GM19324 (cell line): ENCODE measurements around the gene FNIP2.
A peak's percentile ranks its signal among the peaks of the same experiment; 100 is the strongest.
"Not testable (repeated sequence)": the region's sequence is repeated elsewhere in the genome, so short reads cannot be mapped to it uniquely, and the experiment has no call there.

Source experiments
- ATAC-seq: cut with Tn5 transposase; IDR thresholded peaks from one replicate; pipeline ENCODE4 v1.9.1; 2021; ENCODE audit warnings: mild to moderate bottlenecking, moderate library complexity; ENCODE audit not compliant: unreplicated experiment, low FRiP score

Gene FNIP2

DNA sequence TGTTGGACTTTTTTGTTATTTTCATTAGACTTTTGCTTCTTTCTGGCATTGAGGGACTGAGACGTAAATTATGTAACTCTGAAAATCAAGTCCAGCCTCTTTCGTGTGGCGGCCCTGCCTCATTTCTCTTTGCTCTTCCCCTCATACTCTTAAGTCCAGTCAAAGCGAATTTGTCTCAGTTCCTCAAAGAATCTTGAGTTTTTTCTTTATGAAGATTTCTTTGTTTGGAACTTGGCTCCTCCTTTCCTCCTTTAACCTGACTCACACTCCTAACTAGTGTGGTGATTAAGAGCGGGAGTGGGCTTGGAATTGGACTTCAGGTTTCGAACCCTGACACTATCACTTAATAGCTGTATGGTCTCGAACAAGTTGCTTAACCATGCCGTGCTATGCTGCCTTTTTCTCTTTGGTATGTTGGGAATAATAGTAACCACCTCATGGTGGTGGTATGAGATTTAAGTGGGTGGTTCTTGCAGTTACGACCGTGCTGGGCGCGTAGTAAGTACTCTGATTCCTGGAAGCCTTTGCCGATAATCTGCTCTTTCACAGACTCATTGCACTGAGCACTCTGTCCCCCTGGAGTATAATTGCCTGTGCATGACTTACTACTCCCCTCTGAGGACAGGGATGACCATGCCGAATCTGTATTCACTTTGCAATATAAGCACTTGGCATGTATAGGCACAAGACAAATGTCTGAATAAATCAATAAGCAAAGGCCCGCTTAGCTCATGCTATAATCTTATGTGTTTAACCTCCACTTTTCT, 19.1 kb downstream of the FNIP2 start:
- no peak for ATAC-seq

DNA sequence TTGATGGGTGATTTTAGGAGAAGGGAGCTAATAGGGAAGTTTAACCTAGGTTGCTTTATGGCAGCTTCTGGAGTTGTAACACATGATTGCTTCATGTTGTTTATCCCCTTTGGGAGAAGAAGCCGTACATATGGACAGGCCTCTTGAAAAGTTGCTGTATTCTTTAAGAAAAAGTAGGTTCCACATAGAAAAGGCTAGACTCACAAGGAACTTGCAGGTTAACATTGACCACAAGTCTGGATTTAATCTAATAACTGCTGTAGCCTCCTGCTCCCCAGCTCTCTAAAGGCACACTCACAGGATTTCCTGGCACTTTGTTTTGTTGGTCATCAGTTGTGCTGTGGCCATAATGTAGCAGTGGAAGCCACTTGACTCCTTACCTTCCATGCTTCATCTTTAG, 19.7 kb downstream of the FNIP2 start:
- ATAC-seq = no peak

DNA sequence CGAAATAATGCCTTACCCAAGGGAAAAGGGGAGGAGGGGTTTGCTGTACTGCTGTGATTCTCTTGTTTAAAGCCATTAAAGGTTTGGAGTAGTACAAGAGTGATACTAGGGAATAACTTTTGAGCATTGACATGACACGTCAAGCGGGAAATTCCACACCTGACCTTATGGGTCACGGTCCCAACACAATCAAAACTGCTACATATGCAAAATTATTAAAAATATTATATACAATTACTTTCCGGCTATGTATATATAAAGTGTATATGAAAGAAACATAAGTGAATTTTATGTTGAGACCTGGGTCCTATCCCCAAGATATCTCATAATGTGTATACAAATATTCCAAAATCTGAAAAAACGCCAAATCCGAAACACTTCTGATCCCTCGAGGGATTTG, 21.0 kb downstream of the FNIP2 start:
- ATAC-seq = no peak

DNA sequence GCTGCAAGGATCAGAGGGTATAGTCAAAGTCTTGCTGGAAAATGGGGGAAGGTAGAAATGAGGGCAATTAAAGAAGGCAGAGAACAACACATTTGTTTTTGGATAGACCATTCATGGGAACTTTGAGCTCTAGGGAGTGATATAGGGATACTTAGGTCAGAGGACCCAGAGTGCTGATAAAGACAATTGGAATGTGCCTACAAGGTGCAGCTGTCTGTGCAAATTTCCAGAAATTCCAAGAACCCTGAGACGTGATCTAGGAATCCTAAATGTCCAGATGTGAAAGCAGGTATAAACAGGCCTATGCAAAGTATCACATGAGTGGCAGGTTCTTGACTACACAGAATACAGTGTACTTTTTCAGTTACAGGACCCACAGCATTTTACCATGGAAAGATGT, 24.2 kb downstream of the FNIP2 start:
- ATAC-seq = no peak

- not testable (repeated sequence) for ATAC-seq
Measured at GRCh38 chr4:158793430-158793829, 24.6 kb downstream of the FNIP2 start.

DNA sequence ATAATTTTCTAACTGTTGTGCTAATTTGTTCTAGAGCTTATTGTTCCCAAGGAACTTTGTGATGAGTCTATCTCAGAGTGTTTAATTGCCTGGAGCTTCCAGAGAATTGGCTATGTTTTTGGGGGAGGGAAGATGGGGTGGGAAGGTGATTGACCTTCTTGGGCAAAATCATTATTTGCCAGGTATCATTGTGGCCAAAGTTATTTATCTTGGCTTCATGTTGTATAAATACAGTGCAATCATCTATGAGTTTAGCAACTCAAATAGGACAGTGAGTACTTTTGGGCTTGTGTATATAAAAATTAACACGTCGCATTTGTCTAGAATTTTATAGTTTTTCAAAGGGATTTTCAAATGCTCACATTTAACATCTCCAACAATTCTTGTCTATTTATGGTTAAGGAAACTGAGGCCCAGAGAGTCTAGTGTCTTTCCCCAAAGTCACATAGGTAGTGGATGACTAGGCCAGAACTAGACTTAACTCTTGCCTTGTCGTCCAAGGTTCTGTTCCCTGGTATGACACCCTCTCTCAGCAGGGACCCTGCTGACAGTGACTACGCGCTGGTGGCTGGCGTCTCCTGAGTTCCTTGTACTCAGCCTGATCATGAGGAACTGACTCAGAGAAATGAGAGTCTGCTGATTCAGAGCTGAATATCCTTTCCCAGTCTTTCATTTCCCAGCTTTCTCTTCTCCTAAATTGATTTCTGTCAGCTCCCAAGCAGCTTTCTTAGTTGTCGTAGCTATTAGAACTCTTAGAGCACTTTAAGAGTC, 27.7 kb downstream of the FNIP2 start:
- ATAC-seq = no peak

GRCh38 chr4:158798062-158798461, 29.2 kb downstream of the FNIP2 start:
- ATAC-seq = no peak

DNA sequence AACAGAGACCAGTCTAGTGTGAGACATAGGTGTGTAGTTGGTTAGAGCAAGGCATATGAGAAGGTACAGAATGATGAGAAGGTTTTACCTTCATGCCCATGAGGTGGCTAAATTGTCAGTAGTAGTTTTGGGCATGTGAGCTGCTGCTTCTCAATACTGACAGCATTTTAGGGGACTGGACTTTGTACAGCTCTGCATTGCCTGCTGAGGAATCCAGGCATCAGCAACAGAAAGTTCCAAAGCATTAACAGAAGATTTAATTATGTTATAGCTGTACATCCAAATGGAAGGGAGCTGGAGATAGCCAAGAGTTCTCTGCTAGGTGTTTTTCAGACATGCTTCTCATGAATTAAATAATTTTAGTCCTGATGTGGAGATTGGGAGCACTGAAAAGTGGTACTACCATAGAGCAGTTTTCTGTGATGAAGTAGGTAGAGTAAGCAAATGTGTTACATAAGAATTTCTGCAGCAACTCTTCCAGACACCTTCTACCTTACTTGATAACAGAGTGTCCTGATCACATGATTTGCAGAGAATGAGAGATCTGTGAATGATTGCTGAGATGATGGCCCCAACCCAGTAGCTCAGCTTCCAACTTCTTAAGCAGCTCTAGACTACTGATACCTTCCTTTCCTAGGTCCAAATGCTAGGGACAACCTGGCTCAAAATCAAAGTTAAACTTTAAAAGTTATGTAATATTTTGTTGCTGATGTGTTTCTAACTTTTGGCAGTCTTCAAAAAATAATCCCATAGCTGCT, 30.4 kb downstream of the FNIP2 start:
- no peak for ATAC-seq

- ATAC-seq = no peak
Measured at GRCh38 chr4:158799856-158800255, 31.0 kb downstream of the FNIP2 start.

DNA sequence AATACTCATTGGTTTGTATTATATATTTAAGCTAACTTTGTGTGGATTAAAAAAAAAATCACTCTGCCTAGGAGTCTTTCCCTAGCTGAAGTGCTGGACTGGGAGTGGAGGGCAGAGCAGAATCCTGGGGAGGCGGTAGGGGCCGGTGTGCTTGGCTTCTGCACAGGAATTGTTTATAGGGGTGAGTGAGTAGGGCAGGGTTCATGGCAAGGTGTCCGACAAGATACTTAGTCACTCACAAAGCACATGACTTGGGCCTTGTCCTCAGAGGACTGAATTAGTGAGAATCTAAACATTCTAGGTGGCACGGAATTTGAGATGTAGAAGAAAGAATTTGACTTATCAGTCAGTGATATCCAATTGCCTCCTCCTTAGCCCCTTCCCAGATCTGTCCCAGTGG, 32.2 kb downstream of the FNIP2 start:
- ATAC-seq = no peak

DNA sequence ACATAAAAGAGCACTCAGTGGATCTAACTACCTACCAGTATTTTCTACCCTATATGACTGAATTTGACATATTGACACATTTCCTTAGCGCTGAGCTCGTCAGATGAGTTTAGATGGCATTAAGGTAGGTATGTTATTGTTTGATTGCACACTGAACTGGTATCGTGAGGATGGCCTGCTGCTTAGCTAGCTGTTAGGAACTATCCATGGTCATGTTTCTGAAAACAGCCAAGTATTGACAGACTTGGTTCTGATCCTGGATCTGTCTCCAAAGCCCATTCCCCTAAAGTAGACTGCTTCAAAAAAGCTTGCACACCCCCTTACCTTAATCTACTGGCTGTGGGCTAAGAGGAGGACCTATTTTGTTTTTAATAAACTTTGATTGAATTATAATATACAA, 32.9 kb downstream of the FNIP2 start:
- no peak for ATAC-seq

DNA sequence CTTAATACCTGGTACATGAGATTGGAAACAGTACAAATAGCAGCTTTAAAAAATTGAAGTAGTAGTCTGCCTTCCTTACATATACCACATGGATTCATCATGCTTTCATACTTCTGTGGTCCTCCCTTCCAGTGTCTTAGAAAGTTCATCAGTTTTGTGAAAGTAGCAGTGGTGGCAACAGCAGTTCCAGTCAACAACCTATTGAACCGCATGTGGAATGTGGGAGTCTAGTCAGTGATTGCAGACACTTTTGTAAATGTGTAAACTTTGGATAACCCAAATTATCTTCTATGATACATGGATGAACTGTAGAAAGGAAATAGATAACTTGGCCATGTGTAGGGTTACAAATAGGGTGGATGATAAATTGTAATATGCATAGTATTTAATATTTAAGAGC, 34.1 kb downstream of the FNIP2 start:
- no peak for ATAC-seq

DNA sequence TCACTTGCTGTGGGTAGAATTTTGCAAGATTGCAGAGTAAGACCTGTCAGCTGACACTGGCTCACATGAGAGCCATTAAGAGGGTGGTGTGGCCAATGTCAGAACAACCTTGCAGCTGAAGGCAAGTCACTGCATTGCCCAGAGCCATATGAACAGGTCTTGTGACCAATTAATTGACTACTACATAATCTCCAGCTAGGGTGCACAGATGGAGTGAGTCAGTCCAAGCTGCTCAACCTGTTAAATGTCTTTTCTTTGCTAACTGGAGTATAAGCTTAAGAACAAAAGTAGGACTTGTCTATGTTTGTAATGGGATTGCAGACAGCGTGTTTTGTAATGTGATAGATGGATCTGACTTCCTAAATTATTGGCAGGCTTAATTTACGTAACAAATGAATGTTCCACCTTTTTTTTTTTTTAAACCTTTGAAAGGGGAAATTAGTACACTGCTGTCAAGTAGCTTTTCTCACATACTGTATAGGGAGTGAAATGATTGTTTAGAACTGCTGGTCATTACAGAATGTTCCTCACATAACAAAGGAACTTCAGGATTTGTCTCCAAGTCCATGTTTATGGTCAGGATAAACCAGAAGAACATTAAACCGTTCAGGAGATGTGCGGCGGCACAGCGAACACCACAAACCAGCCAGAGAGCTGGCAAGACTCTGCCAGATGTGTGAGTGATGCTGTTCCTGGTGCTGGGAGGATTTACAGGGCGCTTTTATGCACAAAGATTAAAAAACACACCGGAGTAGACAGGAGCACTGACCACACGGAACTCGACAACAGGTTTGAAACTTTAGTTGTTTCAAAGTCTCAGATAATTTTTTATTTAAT, 37.0 kb downstream of the FNIP2 start:
- ATAC-seq = no peak

DNA sequence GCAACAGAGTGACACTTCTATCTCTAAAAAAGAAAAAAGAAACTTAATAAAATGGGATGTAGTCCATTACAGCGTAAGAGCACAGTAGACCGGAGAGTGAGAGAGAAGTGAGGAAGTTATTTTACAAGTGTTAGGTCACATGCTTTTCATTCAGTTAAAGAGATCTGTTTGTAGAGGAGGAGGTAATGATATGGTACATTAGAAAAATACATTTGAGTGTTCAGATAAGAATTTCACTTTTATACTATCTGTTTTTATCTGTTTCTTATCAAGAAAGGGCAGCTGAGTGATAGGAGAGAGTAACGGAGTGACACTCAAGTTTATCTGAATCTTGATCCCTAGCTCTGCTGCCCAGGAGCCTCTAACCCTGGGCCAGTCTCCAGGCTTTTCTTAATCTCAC, 38.9 kb downstream of the FNIP2 start:
- no peak for ATAC-seq

- ATAC-seq = no peak
Measured at GRCh38 chr4:158808399-158808798, 39.6 kb downstream of the FNIP2 start.

- ATAC-seq = not testable (repeated sequence)
Measured at GRCh38 chr4:158809208-158809607, 40.4 kb downstream of the FNIP2 start.

- peak; percentile 71 for ATAC-seq
Measured at GRCh38 chr4:158809611-158810486, 41.0 kb downstream of the FNIP2 start.

DNA sequence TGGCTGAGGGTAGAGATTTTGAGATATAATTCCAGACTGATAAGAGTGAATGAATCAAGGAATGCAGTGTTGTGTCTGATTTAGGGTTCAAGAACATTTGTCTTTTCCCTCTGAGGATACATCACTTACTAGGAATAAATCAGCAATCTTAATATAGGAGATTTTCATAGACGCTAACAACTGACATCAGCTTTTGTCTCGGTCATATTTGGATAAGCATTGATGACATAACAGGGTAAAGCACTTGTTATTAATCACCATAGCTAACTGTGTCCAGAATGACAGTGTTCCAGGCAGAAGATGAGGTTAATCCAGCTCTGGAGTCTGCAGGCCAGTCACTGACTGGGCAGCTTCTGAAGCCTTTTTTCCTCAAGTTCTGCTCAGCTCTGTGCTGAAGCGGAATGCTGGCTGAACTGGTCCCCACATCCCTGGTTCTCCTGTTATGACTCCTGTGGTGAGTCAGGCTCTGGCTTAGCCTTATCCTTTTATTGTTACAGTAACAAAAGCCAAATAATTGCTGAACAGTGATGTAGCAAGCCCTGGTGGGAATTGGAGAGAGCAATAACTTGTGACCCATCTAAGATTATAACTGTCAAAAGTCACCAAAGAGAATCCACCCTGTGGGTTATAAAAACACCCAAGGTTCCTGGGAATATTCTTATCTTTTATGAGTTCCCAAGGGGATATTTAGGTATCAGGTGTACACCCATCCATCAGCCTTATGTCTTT, 41.8 kb downstream of the FNIP2 start:
- no peak for ATAC-seq

DNA sequence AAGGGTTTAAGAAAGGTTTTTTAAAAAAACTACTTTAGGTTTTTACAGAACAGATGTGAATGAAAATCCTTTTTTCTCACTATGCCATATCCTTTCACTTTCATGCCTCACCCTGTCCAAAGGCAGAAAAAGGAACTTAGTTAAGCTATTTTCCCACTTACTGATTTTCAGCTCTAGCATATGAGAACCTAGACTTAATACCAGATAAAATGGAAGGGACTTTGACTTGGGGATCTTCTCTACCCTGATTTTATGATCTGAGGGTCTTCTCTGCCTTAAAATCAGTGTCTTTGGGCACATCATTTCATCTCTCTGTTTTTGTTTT, 42.4 kb downstream of the FNIP2 start:
- no peak for ATAC-seq
